A673 (cell line): ENCODE measurements around the gene ATXN7L2.

Experiments used
- EZH2 ChIP-seq: fragments of 200-600 bp; sonication (generic); IDR thresholded peaks from 2 replicates; pipeline ENCODE4 v1.6.1; 2017; ENCODE audit warnings: borderline replicate concordance, low read depth, mild to moderate bottlenecking, mixed read lengths, antibody characterized with exemption, low read length; ENCODE audit not compliant: poor library complexity, severe bottlenecking
- TF ChIP-seq, protein P1 (sequence below): fragments of 300-800, 200-600 bp; sonication (generic); conservative IDR thresholded peaks from 2 replicates; pipeline ENCODE4 v1.5.1; 2017; ENCODE audit warnings: low read depth, mild to moderate bottlenecking, antibody characterized with exemption, low read length, moderate library complexity, mixed read lengths

DNA sequence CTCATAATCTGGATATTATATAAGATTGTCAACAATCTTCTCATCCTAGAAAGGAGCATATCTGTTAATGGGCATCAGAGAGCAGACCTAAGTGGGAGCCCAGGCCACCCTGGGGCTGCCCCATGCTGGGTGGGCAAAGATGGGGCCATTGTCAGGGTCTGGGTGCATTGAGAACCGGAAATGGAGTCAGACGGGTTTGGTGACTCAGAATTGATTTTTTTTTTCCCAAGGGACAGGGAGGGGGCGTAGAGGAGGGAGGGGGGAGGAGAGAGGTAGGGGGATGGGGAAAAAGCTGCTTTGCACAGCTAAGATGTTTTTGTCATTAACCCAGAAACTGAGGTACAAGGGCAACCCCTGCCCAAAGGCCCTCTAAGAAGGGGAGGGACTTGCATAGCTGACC lies 1.3 kb downstream of the ATXN7L2 start:
- TF ChIP-seq, protein P1, sequence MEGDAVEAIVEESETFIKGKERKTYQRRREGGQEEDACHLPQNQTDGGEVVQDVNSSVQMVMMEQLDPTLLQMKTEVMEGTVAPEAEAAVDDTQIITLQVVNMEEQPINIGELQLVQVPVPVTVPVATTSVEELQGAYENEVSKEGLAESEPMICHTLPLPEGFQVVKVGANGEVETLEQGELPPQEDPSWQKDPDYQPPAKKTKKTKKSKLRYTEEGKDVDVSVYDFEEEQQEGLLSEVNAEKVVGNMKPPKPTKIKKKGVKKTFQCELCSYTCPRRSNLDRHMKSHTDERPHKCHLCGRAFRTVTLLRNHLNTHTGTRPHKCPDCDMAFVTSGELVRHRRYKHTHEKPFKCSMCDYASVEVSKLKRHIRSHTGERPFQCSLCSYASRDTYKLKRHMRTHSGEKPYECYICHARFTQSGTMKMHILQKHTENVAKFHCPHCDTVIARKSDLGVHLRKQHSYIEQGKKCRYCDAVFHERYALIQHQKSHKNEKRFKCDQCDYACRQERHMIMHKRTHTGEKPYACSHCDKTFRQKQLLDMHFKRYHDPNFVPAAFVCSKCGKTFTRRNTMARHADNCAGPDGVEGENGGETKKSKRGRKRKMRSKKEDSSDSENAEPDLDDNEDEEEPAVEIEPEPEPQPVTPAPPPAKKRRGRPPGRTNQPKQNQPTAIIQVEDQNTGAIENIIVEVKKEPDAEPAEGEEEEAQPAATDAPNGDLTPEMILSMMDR = no peak
- TF ChIP-seq EZH2 = no peak
